Mucosa of stomach (tissue), 1 donor: ENCODE data around the gene GLRX.
A peak's percentile ranks its signal among the peaks of the same experiment; 100 is the strongest.
"Not testable (repeated sequence)": the region's sequence is repeated elsewhere in the genome, so short reads cannot be mapped to it uniquely, and the experiment has no call there.

ENCODE experiments used
- H3K27me3 ChIP-seq: one replicate; pipeline ENCODE4 v1.7.0; 2013; ENCODE audit warnings: mild to moderate bottlenecking, low read length; ENCODE audit not compliant: control insufficient read depth, insufficient read depth
- H3K36me3 ChIP-seq: one replicate; pipeline ENCODE4 v1.7.0; 2013; ENCODE audit warnings: low read length; ENCODE audit not compliant: control insufficient read depth, insufficient read depth
- H3K4me1 ChIP-seq: one replicate; pipeline ENCODE4 v1.7.0; 2013; ENCODE audit warnings: mild to moderate bottlenecking, low read length; ENCODE audit not compliant: control insufficient read depth, insufficient read depth
- H3K4me3 ChIP-seq: one replicate; pipeline ENCODE4 v1.7.0; 2013; ENCODE audit warnings: low read length
- H3K9ac ChIP-seq: one replicate; pipeline ENCODE4 v1.7.0; 2013; ENCODE audit warnings: mild to moderate bottlenecking, low read length, moderate library complexity
- H3K9me3 ChIP-seq: one replicate; pipeline ENCODE4 v1.7.0; 2013; ENCODE audit warnings: mild to moderate bottlenecking, low read length, moderate library complexity; ENCODE audit not compliant: control insufficient read depth
- donor health status: Pancreatic carcinoma.

The GLRX gene

DNA sequence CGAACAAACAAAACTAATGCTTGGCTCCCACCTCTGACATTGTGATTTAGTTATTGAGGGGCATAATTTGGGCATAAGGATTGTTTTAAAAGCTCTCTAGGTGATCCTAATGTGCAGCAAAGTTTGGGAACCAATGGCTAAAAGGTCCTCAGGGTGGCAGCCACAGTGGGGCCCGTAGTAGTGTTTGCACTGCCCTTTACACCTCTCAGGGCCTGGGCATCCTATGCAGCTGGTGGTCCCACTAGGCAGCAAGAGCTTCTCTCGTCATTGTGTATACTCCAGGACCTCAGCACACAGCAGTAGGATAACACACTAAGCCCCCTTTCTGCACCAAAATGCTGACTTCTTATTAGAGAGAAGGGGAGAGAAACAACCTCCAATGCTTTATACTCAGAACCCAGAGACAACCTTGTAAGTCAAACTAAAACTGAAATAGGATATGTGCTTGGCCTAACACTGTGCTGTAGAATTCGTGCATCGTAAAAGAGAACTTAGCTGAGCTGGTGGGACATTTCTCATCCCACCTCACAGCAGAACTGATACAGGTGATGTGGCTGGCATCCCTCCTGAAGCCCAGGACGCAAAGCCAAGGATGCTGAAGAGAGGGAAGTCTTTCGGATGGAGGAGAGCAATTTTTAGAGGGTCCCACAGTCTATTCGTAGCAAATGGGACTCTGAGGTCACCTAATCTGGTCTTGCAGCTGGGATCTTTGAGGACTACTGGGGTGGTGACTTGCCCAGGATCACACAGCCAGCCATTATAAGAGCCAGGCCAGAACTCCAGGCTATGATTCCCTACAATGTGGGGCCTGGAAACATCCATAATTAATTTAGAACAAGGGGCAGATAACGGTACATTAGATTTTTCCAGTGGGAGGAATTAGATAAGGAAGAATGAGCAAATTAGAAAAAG is 1.2 kb downstream of the GLRX start:
- peak overlapping the region; percentile 61 for H3K9ac ChIP-seq
- H3K9me3 ChIP-seq, result no peaks in the 10 kb centered on the region
- H3K27me3 ChIP-seq, result no peaks in the 10 kb centered on the region
- H3K4me3 ChIP-seq, result no peak overlapping the region
- H3K4me1 ChIP-seq, result peaks cover 48% of the 10 kb centered on the region
- H3K36me3 ChIP-seq, result no peaks in the 10 kb centered on the region

DNA sequence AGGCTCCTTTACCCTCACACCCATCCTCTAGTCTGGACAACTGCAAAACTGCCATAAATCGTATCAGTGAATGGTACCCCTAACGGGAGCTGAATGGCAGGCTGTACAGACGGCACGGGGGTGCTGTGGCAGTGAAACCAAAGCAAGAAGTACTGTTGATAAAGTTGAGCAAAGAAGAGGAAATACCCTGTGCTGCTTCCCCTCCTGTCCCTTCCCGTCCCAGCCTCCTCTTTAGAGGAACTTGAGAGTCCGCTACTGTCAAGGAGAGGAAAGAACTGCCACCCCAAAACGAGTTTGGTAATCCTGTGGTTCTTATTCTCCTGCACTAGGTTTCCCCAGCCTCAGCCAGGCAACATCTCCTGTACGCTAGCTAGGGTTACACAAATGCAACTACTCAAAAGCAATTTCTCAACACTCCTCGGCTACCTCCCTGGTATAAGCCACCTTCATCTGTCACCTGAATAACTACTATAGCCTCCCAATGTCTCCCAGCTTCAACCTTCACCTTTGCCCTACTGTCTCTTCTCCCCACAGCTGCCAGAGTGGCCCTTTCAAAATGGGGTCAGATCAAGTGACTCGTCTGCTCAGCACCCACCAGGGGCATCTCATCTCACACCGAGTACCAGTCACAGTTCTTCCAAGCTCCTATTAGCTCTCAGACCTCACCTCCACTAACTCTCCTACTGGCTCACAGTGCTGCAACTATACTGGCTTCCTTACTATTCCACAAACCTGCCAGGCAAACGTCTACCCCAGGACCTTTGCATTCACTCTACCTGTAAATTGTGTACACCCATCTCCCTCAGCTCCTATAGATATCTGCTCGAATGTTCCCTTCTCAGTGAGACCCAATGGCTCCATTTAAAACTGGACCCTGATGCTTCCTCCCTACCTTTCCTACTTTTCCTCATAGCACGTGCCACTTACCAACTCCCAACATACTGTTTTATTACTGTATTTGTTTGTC is 4.1 kb downstream of the GLRX start:
- peaks cover 34% of the 10 kb centered on the region for H3K4me1 ChIP-seq

DNA sequence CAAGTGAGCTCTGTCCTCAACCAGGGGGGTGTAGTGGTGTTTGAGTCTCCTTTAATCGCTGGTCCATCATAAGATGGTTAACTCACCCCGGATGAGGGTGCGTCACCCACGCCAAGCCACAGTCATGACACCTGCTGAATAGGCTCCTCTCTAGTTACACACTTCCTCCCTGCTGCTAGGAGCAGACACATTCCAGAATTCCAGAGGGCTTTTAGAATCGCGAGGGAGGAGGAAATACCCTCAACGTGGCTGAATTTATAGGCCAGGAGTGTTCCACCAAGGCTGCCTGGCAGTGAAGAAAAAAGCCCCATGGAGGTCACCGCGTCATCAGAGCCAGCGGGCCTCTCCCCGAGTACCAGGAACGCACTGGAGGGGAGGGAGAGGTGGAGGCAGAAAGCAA is 5.1 kb downstream of the GLRX start:
- Histone ChIP-seq H3K4me1 (peaks cover 30% of the 10 kb centered on the region), H3K4me3 (no peak overlapping the region), H3K36me3 (no peaks in the 10 kb centered on the region)

More for the DNA sequence above, 4.1 kb downstream of the GLRX start:
- no peak overlapping the region for H3K4me3 ChIP-seq
- H3K27me3 ChIP-seq, result no peaks in the 10 kb centered on the region
- H3K36me3 ChIP-seq, result no peaks in the 10 kb centered on the region
- no peaks in the 10 kb centered on the region for H3K9me3 ChIP-seq
- H3K9ac ChIP-seq, result no peak overlapping the region

DNA sequence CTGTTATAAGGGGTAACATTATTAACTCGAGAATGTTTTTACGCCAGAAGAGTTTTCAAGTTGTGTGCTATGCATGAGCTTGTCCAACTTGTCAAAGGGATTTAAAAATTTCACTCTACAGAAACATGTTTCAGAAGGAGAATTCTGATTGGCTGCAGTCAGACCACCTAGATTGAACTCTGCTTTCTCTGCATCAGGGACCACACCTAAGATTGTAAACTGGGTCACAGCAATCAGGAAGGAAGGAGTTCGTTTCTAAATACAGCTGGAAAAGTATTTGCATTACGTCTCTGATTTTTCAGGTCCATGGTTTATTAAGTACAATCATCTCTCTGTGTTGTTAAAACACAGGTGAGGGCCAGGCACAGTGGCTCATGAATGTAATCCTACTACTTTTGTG is 5.8 kb downstream of the GLRX start:
- Histone ChIP-seq H3K4me1 (peaks cover 30% of the 10 kb centered on the region), H3K9ac (no peak overlapping the region), H3K36me3 (no peaks in the 10 kb centered on the region), H3K9me3 (no peaks in the 10 kb centered on the region), H3K4me3 (no peak overlapping the region), H3K27me3 (no peaks in the 10 kb centered on the region)

More for the DNA sequence above, 5.1 kb downstream of the GLRX start:
- H3K27me3 ChIP-seq, result no peaks in the 10 kb centered on the region
- H3K9ac ChIP-seq, result no peak overlapping the region
- H3K9me3 ChIP-seq, result no peaks in the 10 kb centered on the region

DNA sequence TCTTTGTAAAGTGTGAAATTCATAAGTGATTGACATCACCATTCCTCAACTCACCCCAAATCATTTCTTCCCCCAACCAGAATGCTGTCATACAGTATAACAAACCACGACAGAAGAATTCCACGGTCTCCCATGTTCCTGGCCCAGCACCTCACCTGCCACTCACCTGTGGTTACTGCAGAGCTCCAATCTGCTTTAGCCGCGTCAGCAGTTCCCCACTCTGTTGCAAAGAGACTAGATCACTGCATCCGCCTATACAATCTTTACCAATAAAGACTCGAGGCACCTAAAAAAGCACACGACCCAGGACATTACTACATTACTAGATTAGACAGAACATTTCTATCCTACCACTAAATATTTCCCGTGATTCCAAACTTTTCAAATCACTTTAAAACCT is 6.2 kb downstream of the GLRX start:
- H3K4me3 ChIP-seq, result no peak overlapping the region

DNA sequence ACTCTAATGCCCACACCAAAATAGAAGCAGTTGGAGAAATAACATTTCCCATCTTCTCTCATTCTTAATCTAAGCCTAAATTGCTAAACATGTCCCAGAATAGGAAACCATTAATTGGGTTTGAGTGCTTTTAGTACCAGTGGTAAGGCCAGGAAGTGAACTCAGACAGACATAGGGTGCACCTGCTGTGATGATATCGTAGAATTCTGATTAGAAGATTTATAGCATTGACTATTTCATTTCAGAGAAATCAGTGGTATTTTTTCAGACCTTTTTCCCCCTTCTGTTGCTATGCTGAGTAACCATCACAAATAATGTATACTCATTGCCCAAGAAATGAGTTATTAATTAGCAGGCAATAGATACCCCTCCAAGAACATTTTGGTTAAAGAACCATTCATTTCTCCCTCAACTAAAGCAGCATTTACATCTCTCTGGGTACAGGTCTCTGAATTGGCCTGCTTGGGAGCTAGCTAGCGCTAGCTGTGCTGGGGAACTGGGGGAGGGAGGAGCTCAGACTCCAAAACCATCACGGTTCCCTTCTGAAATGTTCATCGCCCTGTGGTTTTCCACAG is 7.3 kb downstream of the GLRX start:
- Histone ChIP-seq H3K9ac (no peak overlapping the region), H3K27me3 (no peaks in the 10 kb centered on the region), H3K4me3 (no peak overlapping the region), H3K4me1 (peaks cover 28% of the 10 kb centered on the region), H3K9me3 (no peaks in the 10 kb centered on the region), H3K36me3 (no peaks in the 10 kb centered on the region)

More for the DNA sequence above, 6.2 kb downstream of the GLRX start:
- peaks cover 26% of the 10 kb centered on the region for H3K4me1 ChIP-seq
- no peak overlapping the region for H3K9ac ChIP-seq
- no peaks in the 10 kb centered on the region for H3K27me3 ChIP-seq
- no peaks in the 10 kb centered on the region for H3K36me3 ChIP-seq
- H3K9me3 ChIP-seq, result no peaks in the 10 kb centered on the region

DNA sequence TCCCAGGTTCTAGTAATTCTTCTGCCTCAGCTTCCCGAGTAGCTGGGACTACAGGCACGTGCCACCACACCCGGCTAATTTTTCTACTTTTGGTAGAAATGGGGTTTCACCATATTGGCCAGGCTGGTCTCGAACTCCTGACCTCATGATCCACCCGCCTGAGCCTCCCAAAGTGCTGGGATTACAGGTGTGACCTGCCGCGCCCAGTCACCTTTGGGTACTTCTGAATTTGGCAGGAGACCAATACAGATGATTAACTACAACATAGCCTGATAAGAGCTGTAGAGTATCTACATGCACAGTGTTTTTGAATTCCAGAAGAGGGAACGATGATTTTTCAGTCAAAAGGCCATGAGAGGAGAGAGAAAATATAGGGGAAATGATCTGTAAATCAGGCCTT is 9.5 kb downstream of the GLRX start:
- H3K9ac ChIP-seq, H3K27me3 ChIP-seq, H3K9me3 ChIP-seq, H3K4me3 ChIP-seq, H3K36me3 ChIP-seq: not testable (repeated sequence)
- H3K4me1 ChIP-seq, result peaks cover 44% of the 10 kb centered on the region

DNA sequence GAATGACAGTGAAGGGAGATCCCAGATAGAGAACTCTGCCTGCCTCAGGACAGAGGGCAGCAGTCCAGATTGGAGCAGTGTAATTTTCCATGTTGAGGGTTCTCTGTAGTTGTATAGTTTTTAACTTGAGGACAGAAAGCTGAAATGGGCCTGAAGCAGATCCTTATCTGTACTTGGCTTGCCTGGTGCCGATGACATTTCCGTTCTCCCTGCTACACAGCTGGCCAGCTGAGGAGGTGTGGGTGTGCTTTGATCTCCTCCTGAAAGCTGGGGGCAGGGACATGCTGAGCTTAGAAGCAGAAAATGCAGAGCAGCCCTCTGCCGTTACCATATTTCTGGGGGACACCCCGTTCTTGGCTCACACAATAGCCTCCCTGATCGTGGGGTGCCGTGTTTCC is 10.5 kb downstream of the GLRX start:
- Histone ChIP-seq H3K4me3 (no peak overlapping the region), H3K36me3 (no peaks in the 10 kb centered on the region), H3K9ac (no peak overlapping the region), H3K9me3 (no peaks in the 10 kb centered on the region), H3K4me1 (peaks cover 37% of the 10 kb centered on the region), H3K27me3 (no peaks in the 10 kb centered on the region)

DNA sequence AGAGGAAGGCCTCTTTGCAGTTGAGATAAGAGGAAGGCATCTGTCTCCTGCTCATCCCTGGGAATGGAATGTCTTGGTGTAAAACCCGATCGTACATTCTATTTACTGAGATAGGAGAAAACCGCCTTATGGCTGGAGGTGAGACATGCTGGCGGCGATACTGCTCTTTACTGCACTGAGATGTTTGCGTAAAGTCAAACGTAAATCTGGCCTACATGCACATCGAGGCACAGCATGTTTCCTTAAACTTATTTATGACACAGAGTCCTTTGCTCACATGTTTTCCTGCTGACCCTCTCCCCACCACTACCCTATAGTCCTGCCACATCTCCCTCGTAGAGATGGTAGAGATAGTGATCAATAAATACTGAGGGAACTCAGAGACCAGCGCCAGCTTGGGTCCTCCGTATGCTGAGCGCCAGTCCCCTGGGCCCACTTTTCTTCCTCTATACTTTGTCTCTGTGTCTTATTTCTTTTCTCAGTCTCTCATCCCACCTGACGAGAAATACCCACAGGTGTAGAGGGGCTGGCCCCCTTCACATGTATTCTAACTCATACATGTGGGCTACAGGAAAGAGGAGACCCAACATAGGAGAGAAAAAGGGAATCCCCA is 11.0 kb downstream of the GLRX start:
- not testable (repeated sequence) for H3K36me3 ChIP-seq, H3K4me3 ChIP-seq, H3K9ac ChIP-seq, H3K27me3 ChIP-seq, H3K9me3 ChIP-seq
- H3K4me1 ChIP-seq, result peaks cover 33% of the 10 kb centered on the region

DNA sequence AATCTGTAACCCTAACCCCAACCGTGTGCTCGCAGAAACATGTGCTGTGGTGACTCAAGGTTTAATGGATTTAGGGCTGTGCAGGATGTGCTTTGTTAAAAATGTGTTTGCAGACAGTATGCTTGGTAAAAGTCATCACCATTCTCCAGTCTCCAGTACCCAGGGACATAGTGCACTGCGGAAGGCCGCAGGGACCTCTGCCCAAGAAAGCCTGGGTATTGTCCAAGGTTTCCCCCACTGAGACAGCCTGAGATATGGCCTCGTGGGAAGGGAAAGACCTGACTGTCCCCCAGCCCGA is 11.5 kb downstream of the GLRX start:
- not testable (repeated sequence) for H3K36me3 ChIP-seq, H3K27me3 ChIP-seq, H3K4me3 ChIP-seq, H3K9ac ChIP-seq, H3K9me3 ChIP-seq
- peaks cover 33% of the 10 kb centered on the region for H3K4me1 ChIP-seq

DNA sequence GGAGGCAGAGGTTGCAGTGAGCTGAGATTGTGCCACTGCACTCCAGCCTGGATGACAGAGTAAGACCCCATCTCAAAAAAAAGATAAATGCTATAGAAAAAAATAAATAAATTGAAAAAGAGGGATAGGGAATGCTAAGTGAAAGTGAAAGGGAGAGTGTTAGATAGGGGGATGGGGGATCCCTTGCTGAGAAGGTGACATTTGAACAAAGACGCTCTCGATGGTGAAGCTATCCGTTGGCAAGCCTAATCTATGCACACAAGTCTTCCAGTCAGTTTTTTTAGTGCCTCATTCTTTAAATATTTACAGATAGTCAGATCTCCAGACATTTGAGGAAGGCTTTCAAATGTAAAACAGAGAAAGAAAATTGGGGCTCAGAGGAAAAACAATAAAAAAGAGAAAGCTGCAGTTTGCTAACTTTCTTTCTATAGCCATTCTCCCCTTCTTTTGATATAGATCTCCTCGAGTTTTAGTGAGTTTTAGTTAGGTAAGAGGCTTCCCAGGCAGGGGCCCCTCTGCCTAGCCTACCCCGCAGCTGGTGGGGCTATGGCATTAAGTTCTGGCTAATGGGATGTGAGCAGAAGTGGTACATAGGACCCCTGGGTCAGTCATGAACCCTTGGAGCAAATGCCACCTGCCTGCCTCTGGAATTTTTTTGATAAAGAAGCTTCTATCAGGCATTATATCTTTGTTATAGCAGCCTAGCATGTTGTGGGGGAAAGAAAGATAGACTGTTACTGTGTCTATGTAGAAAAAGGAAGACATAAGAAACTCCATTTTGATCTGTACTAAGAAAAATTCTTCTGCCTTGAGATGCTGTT is 12.0 kb downstream of the GLRX start:
- H3K36me3 ChIP-seq, result no peaks in the 10 kb centered on the region
- peak overlapping the region; percentile 5 for H3K9ac ChIP-seq
- H3K4me3 ChIP-seq, result no peak overlapping the region
- H3K27me3 ChIP-seq, result no peaks in the 10 kb centered on the region
- H3K4me1 ChIP-seq, result peaks cover 33% of the 10 kb centered on the region
- H3K9me3 ChIP-seq, result no peaks in the 10 kb centered on the region
